Right lung (tissue), 10 donors: ENCODE data around the gene RAD51B. TPM values are rescaled to one million over a fixed set of nuclear protein-coding genes. Genes with fewer than 3 reads are reported as not detected.
A peak's percentile ranks its signal among the peaks of the same experiment; 100 is the strongest.
"Not testable (repeated sequence)": the region's sequence is repeated elsewhere in the genome, so short reads cannot be mapped to it uniquely, and the experiment has no call there.

Source experiments
- DNase-seq, 2 donors: peaks; one replicate each; pipeline ENCODE4 v3.0.0-alpha.2; 2013
- long read RNA-seq, 8 donors: transcript quantifications; one replicate each; lab custom pipeline, GENCODE V29; 2026
- polyA plus RNA-seq, 5 donors: library from polyadenylated mRNA; unstranded; fragments of 120-200 nt; gene quantifications; one replicate each; pipeline versions ENCODE4 v1.2.1 to v1.2.3, GENCODE V29; 2013; ENCODE audit warnings: inconsistent platforms in 1 of 5, low replicate concordance in 1 of 5; ENCODE audit not compliant: insufficient read length in 5 of 5, insufficient read depth in 1 of 5

RAD51B gene
- 10 to 100 TPM in 4 of 5 donors, 1 to 10 TPM in 1; 8.1 to 15.5 (median 11.8) TPM for polyA plus RNA-seq
- long read RNA-seq, donor 1, partial matches to known transcripts, result 0 of 4 reads
- long read RNA-seq, donor 1, other reads (novel, unspliced or antisense), result 0 of 4 reads
- long read RNA-seq, donor 2, partial matches to known transcripts, result 0 of 1 reads
- long read RNA-seq, donor 2, other reads (novel, unspliced or antisense), result 0 of 1 reads
- long read RNA-seq, donor 3, partial matches to known transcripts, result 0 of 2 reads
- long read RNA-seq, donor 3, other reads (novel, unspliced or antisense), result 0 of 2 reads
- long read RNA-seq, donor 4, partial matches to known transcripts, result 5 of 6 reads
- long read RNA-seq, donor 4, other reads (novel, unspliced or antisense), result 0 of 6 reads
- long read RNA-seq, donor 5, partial matches to known transcripts, result 0 of 5 reads
- long read RNA-seq, donor 5, other reads (novel, unspliced or antisense), result 0 of 5 reads
- long read RNA-seq, donor 6, transcript RAD51B-201 (7 exons, 922 nt), result major isoform, 5 of 5 reads
- long read RNA-seq, donor 6, partial matches to known transcripts, result 0 of 5 reads
- long read RNA-seq, donor 6, other reads (novel, unspliced or antisense), result 0 of 5 reads
- long read RNA-seq, donor 7, partial matches to known transcripts, result 0 of 1 reads
- long read RNA-seq, donor 7, other reads (novel, unspliced or antisense), result 0 of 1 reads
- long read RNA-seq, donor 8, partial matches to known transcripts, result 0 of 1 reads
- long read RNA-seq, donor 8, other reads (novel, unspliced or antisense), result 0 of 1 reads

GRCh38 chr14:67819563-67820421 is at the start of gene RAD51B:
Gene RAD51B, plus strand, starts transcription at chr14:67819779.
- DNase-seq, result peak; percentile 82 to 89

GRCh38 chr14:67773844-67774377 is 45.7 kb upstream of the RAD51B start:
- DNase-seq, result no peak

GRCh38 chr14:67776653-67777322 is 42.8 kb upstream of the RAD51B start:
- no peak for DNase-seq

GRCh38 chr14:67778792-67779191 is 40.8 kb upstream of the RAD51B start:
- DNase-seq, result no peak

- no peak for DNase-seq
Observed at GRCh38 chr14:67782090-67782489, 37.5 kb upstream of the RAD51B start.

- no peak for DNase-seq
Observed at GRCh38 chr14:67784244-67784823, 35.2 kb upstream of the RAD51B start.

- no peak for DNase-seq
Observed at GRCh38 chr14:67785270-67786109, 34.1 kb upstream of the RAD51B start.

GRCh38 chr14:67787673-67788072 is 31.9 kb upstream of the RAD51B start:
- no peak for DNase-seq

GRCh38 chr14:67798731-67799130 is 20.8 kb upstream of the RAD51B start:
- no peak for DNase-seq

- no peak for DNase-seq
Observed at GRCh38 chr14:67800743-67801142, 18.8 kb upstream of the RAD51B start.

- no peak for DNase-seq
Observed at GRCh38 chr14:67806246-67806645, 13.3 kb upstream of the RAD51B start.

- DNase-seq, result no peak
Observed at GRCh38 chr14:67814821-67815220, 4.8 kb upstream of the RAD51B start.

- peak in 1 of 2 donors; percentile 2 for DNase-seq
Observed at GRCh38 chr14:67815573-67816225, 3.9 kb upstream of the RAD51B start.

GRCh38 chr14:67816326-67817002 is 3.1 kb upstream of the RAD51B start, which contains the start of gene ZFYVE26:
Gene ZFYVE26, minus strand, starts transcription at chr14:67816590. Its CDS starts 627 bp downstream, at chr14:67815963.
- peak; percentile 87 to 93 for DNase-seq

GRCh38 chr14:67817750-67818438 is 1.7 kb upstream of the RAD51B start:
- DNase-seq, result no peak

- not testable (repeated sequence) for DNase-seq
Observed at GRCh38 chr14:67818476-67818875, 1.1 kb upstream of the RAD51B start.

GRCh38 chr14:67820428-67820971 is 921 bp downstream of the RAD51B start:
- peak; percentile 3 to 12 for DNase-seq
